ENCODE measurements around the gene TMEM272.

- TF ChIP-seq CTCF (conservative IDR thresholded peaks at IDR 0.05; ENCODE audit: low read depth in 2 of 2) (no peak), REST (IDR thresholded peaks at IDR 0.05; ENCODE audit: unreplicated experiment) (no peak), CREB1 (CRISPR knock-in tag; IDR thresholded peaks at IDR 0.05; ENCODE audit: low read depth) (no peak), EZH2phosphoT487 (IDR thresholded peaks at IDR 0.05; ENCODE audit: unreplicated experiment) (no peak), POLR2AphosphoS5 (IDR thresholded peaks at IDR 0.05; ENCODE audit: low read depth) (no peak), JUNB (IDR thresholded peaks at IDR 0.05; ENCODE audit: unreplicated experiment) (no peak), ZNF114 (CRISPR knock-in tag; IDR thresholded peaks at IDR 0.05) (no peak), EZH2 (IDR thresholded peaks at IDR 0.05; ENCODE audit: low read depth, unreplicated experiment) (no peak)
These were observed 72.9 kb downstream of the TMEM272 start for GRCh38 chr13:51772105-51772455.

Data from GM23338 (cell line).